Parathyroid adenoma (tissue), 2 donors: ENCODE measurements around the gene SLC2A10.

ENCODE experiments used
- H2AFZ ChIP-seq: fragments of 300-600 bp; sonication (generic); one replicate; pipeline ENCODE4 v1.7.0; 2017; ENCODE audit warnings: antibody characterized with exemption, mild to moderate bottlenecking
- H3K27ac ChIP-seq: fragments of 300-600 bp; sonication (generic); one replicate; pipeline ENCODE4 v1.7.0; 2017
- H3K27me3 ChIP-seq: fragments of 300-600 bp; sonication (generic); one replicate; pipeline ENCODE4 v1.7.0; 2017; ENCODE audit warnings: low read length; ENCODE audit not compliant: control insufficient read depth, insufficient read depth
- H3K36me3 ChIP-seq: fragments of 300-600 bp; sonication (generic); one replicate; pipeline ENCODE4 v1.7.0; 2017; ENCODE audit warnings: low read length; ENCODE audit not compliant: control insufficient read depth, insufficient read depth
- H3K4me1 ChIP-seq: fragments of 300-600 bp; sonication (generic); one replicate; pipeline ENCODE4 v1.7.0; 2017; ENCODE audit warnings: control low read depth
- H3K4me2 ChIP-seq: fragments of 300-600 bp; sonication (generic); one replicate; pipeline ENCODE4 v1.7.0; 2017; ENCODE audit warnings: low read length
- H3K4me3 ChIP-seq: fragments of 300-600 bp; sonication (generic); one replicate; pipeline ENCODE4 v1.7.0; 2017; ENCODE audit warnings: low read depth, low read length
- H3K79me2 ChIP-seq: fragments of 300-600 bp; sonication (generic); one replicate; pipeline ENCODE4 v1.7.0; 2017; ENCODE audit warnings: control low read depth
- H3K9ac ChIP-seq: fragments of 300-600 bp; sonication (generic); one replicate; pipeline ENCODE4 v1.7.0; 2017; ENCODE audit warnings: mild to moderate bottlenecking
- H3K9me3 ChIP-seq: fragments of 300-600 bp; sonication (generic); one replicate; pipeline ENCODE4 v1.7.0; 2017; ENCODE audit warnings: low read length; ENCODE audit not compliant: control insufficient read depth
- TF ChIP-seq, protein P1 (sequence below): fragments of 300-600 bp; sonication (generic); IDR thresholded peaks from one replicate; pipeline ENCODE4 v1.7.0; 2017; ENCODE audit warnings: antibody characterized with exemption, mild to moderate bottlenecking
- donor health status: primary hyperparathyroidism.

SLC2A10 gene

DNA sequence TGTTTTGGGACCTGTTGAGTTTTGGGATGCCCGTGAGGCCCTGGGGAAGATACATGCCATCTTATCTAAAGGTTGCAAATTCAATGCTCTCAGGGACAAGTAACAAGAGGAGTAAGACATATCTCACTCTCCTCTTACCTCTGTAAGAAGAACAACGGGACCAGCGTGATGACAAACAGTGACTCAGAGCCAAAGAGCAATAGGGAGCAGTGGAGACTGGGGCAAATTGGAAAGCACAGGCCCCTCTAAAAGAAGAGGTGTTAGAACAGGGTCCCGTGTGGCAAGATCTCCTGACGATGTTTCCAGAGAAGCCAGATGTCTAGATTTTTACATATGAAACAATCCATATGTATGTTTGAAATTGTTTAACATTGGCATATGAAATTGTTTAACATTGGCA is 31.8 kb upstream of the SLC2A10 start:
- Histone ChIP-seq H3K4me3 (no peak overlapping the region), H3K36me3 (no peaks in the 10 kb centered on the region), H3K27me3 (no peaks in the 10 kb centered on the region), H2AFZ (no peak overlapping the region), H3K9me3 (no peaks in the 10 kb centered on the region), H3K9ac (no peak overlapping the region), H3K79me2 (peaks cover 6% of the 10 kb centered on the region), H3K4me2 (no peak overlapping the region), H3K4me1 (no peaks in the 10 kb centered on the region), H3K27ac (no peak overlapping the region)
- TF ChIP-seq, protein P1, sequence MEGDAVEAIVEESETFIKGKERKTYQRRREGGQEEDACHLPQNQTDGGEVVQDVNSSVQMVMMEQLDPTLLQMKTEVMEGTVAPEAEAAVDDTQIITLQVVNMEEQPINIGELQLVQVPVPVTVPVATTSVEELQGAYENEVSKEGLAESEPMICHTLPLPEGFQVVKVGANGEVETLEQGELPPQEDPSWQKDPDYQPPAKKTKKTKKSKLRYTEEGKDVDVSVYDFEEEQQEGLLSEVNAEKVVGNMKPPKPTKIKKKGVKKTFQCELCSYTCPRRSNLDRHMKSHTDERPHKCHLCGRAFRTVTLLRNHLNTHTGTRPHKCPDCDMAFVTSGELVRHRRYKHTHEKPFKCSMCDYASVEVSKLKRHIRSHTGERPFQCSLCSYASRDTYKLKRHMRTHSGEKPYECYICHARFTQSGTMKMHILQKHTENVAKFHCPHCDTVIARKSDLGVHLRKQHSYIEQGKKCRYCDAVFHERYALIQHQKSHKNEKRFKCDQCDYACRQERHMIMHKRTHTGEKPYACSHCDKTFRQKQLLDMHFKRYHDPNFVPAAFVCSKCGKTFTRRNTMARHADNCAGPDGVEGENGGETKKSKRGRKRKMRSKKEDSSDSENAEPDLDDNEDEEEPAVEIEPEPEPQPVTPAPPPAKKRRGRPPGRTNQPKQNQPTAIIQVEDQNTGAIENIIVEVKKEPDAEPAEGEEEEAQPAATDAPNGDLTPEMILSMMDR: no peak

DNA sequence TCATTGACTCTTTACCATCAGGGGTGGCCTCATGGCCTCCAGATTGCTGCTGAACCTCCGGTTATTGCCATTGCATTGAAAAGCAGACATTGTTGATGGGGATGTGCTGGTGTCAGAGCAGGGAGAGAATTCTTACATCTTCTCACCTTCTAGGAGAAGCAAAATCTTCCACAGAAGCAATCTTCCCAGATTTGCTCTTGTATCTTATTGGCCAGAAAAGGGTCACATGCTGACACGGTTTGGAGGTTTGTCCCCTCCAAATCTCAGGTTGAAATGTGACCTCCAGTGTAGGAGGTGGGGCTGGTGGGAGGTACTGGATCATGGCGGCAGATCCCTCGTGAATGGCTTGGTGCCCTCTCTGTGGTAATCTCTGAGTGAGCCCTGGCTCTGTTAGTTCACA is 30.9 kb upstream of the SLC2A10 start:
- no peak overlapping the region for H2AFZ ChIP-seq
- no peaks in the 10 kb centered on the region for H3K9me3 ChIP-seq
- H3K4me3 ChIP-seq: no peak overlapping the region
- H3K9ac ChIP-seq: no peak overlapping the region
- peaks cover 5% of the 10 kb centered on the region for H3K4me1 ChIP-seq
- no peak overlapping the region for H3K27ac ChIP-seq
- H3K79me2 ChIP-seq: peaks cover 6% of the 10 kb centered on the region
- no peaks in the 10 kb centered on the region for H3K36me3 ChIP-seq
- TF ChIP-seq, protein P1: no peak
- H3K27me3 ChIP-seq: no peaks in the 10 kb centered on the region
- H3K4me2 ChIP-seq: no peak overlapping the region

GRCh38 chr20:46680684-46681031 is 28.8 kb upstream of the SLC2A10 start:
- Histone ChIP-seq H3K27ac (no peak overlapping the region), H3K4me2 (no peak overlapping the region), H3K4me1 (peaks cover 5% of the 10 kb centered on the region), H2AFZ (no peak overlapping the region), H3K36me3 (no peaks in the 10 kb centered on the region), H3K79me2 (peaks cover 18% of the 10 kb centered on the region), H3K27me3 (no peaks in the 10 kb centered on the region), H3K4me3 (no peak overlapping the region), H3K9ac (no peak overlapping the region), H3K9me3 (no peaks in the 10 kb centered on the region)
- TF ChIP-seq, protein P1: no peak

DNA sequence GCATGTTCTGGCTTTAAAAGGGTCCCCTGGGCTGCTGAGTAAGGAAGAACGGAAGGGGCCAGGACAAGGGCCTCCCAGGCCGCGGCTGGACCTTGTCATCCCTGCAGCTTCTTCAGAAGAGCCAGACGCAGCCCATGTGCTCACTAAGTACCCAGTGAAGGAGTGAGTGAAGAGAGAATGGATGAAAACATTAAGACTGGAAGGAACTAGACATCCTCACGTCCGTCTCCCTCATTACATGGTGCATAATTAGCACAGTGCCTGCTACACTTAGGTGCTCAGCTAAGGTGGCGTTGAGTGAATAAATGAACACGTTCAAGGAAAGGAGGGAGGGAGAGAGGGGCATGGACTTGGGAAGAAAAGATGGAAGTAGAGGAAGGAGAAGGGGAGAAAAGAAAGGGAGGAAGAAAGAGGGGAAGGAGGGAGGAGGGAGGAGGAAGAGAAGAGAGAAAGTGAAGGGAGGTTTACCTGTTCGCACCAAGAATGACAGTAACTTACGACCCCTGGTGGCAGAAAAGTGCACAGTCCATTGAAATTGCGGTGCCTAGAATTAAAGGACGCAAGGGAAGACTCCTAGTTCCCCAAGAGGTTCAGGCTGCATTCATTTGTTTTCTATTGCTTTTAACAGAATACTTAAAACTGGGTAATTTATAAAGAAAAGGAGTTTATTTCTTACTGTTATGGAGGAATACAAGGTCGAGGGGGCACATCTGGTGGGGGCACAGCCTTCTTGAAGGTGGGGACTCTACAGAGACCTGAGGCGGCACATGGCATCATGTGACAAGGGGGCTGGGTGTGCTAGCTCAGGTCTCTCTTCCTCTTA is 28.2 kb upstream of the SLC2A10 start:
- TF ChIP-seq, protein P1: peak; percentile 91
- H3K9ac ChIP-seq: no peak overlapping the region

More for the DNA sequence above, 28.2 kb upstream of the SLC2A10 start:
- no peaks in the 10 kb centered on the region for H3K36me3 ChIP-seq
- no peak overlapping the region for H2AFZ ChIP-seq
- no peaks in the 10 kb centered on the region for H3K27me3 ChIP-seq
- no peaks in the 10 kb centered on the region for H3K9me3 ChIP-seq
- H3K4me2 ChIP-seq: no peak overlapping the region
- peaks cover 5% of the 10 kb centered on the region for H3K4me1 ChIP-seq
- H3K4me3 ChIP-seq: no peak overlapping the region
- H3K79me2 ChIP-seq: peaks cover 18% of the 10 kb centered on the region
- no peak overlapping the region for H3K27ac ChIP-seq
